ENCODE results near the gene PTPRN2.

Gene PTPRN2

DNA sequence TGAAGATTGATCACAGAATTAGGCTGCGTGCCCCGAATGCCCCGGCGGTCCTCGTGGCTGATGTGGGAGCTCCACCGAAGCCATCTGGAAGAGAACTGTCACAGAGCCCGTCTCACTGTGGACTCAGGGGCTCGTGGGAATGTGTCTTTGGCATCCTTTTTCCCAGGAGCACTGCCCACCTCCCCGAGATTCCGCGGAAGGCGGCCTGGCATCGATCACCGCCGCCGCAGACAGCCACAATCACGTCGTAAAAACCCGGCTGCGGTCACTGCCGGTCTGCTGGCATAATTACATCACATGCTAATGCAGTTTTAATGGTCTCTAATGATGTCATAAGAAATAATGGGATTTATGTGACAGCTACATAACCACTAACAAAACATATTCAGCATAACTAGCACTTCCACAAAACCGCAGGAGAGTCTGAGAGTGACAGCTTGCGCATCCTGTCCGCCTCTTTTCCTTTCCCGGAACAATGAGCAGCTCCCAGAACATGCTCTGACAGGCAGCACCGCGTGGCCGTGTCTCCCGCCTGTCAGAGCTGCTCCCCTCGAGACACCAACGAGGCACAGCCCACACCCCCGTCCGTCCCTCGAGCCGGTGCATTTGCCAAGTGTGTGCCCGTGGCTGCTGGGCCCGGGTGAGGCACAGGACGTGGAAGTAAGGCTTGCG, 490.0 kb downstream of the PTPRN2 start:
- peak; percentile 1 for DNase-seq

DNA sequence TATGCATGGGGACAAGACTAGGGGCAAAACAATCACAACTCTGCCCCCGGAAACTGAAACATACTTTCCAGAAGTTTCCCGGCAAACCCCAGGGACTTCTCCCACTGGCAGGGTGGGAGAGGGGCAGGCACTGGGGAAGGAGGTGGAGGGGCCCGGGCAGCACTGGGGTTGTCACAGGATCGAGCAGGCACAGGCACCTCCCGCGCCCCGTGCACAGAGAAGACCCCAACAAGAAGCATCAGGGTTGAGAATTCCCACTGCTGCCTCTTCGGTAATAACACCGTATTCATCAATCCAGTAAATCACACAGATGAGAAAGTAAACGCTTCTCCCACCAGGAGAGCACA, 490.5 kb downstream of the PTPRN2 start:
- no peak for DNase-seq

DNA sequence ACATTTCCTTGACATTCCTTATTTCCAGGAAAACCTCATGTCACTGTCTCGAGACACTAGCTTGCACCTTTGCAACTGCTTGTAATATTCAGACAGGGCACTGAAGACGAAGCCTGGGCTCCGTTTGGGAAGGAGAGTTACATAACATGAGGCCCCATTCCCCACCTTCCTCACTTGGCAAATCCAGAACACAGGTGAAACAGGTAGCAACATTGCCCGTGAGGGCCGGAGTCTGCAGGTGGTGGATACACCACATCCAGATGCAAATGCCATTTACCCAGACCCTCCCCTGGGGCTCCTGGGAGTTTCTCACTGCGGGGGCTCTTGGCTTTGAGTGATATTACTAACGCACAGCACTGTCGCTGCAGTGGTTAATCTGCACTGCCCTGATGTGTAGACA, 491.0 kb downstream of the PTPRN2 start:
- DNase-seq = no peak

DNA sequence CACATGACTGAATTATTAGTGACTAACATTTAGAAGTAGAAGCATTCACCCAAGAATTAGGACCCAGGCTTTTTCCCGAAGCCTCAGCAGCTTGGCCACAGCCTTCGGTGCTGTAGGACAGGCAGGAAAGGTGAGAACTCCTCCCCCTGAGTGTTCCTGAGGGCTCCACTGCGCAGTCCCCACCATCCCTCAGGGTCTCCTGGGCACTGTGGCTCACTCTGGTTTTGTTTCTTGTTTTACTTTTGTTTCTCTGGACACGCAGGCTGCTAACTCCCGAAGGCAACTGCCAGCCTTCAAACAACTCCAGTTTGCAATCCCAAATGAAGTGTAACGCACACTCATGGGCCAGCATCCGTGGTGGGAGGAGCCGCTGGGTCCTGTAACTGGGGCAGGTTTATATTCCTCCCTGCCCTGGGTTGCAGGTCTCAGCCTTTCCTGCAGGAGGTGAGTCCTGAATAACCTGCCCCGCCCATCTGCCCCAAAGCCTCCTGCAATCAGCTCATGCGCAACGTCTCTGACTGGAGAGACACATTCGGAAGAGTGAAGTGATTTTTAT, 492.9 kb downstream of the PTPRN2 start:
- no peak for DNase-seq

DNA sequence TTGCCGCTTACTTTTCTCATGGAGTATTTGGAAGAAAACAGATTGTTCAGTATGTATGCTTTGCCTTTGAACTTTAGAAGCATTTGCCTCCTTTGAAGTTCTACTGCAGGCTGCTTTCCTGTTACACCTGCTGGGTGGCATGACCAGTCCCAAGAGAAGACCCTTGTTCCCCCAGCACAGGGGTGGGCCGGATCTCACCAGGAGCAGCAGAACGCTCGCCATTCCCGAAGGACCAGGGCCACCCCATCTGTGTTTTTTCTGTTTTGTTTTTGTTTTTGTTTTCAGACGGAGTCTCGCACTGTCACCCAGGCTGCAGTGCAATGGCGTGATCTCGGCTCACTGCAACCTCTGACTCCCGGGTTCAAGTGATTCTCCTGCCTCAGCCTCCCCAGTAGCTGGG, 493.6 kb downstream of the PTPRN2 start:
- no peak for DNase-seq

DNA sequence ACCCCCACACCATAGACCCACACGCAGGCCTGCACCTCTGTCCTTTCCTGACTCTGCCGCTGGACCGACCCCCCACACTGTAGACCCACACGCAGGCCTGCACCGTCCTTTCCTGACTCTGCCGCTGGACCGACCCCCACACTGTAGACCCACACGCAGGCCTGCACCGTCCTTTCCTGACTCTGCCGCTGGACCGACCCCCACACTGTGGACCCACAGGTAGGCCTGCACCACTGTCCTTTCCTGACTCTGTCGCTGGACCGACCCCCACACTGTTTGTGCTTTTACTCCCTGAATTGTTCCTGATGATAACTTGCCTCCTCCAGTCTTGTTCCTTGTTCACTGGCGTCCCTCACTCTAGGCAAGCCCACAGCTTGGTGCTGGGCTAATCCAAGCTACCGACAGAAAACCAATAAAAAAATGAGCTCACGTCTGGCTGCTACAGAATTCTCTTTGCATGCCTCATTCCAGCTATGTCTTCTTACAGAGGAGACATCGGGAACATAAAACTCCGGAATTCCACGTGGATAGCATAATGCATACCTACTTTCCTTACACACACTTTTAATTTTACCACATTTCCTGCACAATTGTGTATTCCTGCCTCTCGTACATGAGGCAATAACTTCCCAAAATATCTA, 494.3 kb downstream of the PTPRN2 start:
- no peak for DNase-seq

DNA sequence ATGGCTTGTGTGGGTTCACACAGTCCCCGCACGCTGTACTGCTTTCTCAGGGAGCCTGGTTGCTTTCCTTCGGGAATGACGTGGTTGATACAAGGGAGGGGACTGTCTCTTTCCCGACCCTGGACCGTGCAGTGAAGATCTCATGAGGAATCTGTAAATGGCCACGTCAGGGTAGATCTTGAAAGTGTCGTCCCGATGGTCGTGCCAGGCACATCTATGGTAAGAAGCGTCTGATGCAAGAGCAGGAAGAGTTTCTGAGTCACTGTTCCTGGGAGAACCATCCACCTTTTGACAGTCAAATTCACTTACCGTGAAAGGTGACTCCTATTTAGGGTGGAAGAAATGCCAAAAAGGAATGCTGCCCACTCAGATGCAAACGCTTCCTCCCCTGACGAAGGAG, 500.4 kb downstream of the PTPRN2 start:
- no peak for DNase-seq

DNA sequence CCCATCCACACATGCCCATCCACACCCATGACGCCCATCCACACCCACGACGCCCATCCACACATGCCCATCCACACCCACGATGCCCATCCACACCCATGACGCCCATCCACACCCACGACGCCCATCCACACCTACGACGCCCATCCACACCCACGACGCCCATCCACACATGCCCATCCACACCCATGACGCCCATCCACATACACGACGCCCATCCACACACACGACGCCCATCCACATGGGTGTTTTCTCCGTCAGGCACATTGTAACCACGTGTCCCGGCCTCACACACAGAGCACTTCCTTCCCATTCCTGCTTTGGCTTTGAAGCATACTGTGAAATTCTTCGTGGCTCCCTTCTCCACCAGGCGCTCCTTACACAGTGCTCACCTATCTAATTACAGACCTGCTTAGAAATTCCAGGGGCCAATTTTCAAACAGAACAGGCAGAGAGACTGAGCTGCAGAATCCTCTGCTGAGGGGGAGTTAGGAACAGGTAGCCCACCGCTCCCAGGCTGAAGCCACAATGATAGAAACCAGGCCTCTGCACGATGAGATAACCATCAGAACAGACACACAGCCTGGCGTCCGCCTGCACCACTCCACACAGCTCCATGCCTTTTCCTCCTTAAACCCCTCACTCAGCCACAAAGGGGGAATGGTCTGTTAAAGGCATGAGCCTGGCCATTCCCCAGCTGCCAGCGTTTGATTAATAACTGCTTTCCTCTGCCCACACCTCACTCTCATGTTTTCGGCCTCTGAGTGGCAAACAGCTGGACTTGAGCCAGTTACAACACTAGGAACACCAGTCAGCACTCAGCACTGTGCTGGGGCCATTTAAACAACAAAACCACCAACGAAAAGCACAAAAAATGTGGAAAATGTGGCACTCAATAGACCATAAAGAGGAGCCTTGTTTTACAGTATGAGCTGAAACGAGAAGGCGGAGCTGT, 501.6 kb downstream of the PTPRN2 start:
- no peak for DNase-seq

DNA sequence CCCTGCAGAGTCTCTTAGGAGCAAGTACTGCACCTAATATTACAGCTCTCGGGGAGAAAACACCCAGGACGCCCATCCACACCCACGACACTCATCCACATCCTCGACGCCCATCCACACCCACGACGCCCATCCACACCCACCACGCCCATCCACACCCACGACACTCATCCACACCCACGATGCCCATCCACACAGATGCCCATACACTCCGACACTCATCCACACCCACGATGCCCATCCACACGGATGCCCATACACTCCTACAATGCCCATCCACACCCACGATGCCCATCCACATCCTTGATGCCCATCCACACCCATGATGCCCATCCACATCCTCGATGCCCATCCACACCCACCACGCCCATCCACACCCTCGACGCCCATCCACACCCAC, 503.1 kb downstream of the PTPRN2 start:
- DNase-seq = no peak

DNA sequence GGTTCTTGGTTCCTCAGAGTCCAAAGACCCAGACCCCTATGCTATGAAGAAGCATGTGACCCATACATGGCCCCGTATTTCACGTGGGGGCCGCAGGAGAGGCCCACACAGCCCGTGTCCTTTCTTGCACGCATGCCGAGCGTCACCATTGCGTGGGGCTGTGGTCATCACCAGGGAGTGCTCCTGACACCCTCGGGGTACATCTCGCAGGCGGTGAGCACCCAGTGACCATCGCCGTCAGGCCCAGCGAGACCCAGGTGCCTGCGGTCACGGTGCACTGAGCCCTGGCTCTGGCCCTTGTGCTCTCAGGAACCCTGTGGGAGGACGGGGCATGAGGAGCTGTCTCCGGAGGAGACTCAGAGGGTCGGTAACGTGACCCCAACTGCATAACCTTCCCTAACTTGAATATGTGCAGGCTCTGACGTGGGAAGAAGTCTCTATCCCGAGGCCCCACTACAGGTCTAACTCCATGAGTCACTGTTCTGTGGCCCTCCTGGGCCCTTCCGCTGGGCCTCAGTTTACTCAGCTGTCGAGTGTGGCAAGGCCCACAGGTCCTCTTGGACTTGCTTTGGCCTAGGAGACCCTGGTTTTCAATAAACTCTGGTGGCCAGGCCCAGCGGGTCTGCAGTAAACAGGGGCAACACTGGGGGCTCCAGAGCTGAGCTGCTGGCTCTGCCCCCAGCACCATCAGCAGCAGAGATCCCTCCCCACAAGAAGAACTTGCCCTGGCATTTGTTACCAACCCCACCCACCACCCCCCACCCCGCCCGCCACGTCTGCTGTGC, 503.9 kb downstream of the PTPRN2 start:
- DNase-seq = no peak

DNA sequence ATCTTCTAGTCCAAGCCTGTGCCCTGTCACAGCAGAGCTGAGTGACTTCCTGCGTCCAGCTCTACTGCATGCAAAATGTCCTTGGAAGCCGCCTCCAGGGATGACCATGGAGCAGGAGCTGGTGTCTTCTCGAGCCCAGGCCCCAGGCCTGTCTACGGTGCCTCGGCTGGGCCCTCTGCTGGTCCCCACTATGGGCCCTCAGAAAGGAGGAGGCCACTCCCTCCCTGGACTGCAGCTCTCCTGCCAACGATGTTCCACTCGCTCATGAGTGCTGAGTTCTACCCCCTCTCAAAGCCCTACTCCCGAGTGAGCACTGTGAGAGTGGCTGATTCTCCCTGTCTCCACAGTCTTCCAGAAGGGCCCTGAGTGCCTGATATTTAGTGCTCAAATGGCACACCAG, 504.9 kb downstream of the PTPRN2 start:
- no peak for DNase-seq

DNA sequence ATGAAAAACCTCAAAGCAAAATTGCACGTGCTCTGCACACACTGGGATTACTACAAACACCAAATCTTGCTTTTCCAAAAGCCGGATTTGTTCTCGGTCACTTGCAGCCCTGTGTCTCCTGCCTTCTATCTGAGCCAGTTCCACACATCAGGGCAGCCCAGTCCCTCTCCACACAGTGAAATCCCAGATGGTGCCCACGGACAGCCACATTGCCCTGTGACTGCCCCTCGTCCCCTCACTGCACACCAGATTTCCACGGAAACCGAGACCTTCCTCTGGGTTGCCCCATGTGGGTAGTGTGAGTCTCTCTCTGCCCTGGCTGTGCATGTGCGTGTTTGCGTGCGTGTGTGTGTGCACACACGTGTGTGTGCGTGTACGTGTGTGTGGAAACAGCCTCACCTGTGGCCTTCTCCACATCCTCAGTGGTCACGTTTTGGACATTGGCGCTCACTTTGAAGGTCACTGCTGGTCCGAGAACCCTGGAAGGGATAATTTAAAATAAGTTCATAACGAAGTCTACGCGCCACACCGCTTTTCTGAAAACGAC, 506.7 kb downstream of the PTPRN2 start:
- no peak for DNase-seq

DNA sequence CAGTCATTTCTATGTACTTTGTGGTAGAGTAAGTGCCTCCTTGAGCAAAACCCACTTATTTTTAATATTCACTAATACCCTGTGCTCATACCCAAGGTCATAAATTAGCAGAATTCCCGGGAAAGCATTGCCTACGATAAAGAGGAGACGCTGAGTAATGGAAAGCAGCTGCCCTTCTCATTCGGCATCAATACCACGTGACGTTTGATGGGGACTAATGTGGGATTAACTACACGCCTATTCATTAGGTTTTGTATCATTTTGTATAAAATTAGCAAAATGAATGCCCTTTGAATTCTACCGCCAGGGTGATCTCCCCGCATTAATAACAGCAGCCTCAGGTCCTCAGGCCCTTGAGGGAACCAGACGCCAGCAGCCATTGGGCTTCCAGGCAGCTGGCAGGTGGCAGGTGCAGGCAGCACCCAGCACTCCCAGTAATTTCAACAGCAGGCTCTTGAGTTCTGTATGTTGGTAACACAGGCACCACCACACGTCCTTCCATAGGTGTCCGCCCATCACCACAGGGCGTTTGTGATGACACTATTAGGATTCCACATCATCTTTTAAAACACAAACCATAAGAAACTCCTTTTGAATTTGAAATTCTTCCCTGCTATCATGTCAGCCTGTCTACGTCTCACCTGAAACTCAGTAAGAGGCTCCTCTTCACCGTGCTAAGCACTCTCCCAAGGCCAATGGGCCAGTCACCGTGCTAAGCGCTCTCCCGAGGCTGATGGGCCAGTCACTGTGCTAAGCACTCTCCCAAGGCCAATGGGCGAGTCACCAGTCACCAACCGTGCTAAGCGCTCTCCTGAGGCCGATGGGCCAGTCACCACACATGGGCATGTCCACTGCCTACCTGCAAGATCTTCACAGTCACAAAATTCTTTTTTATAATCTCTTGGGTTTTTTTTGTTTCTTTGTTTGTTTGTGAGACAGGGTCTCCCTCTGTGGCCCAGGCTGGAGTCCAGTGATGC, 509.4 kb downstream of the PTPRN2 start:
- DNase-seq = no peak

DNA sequence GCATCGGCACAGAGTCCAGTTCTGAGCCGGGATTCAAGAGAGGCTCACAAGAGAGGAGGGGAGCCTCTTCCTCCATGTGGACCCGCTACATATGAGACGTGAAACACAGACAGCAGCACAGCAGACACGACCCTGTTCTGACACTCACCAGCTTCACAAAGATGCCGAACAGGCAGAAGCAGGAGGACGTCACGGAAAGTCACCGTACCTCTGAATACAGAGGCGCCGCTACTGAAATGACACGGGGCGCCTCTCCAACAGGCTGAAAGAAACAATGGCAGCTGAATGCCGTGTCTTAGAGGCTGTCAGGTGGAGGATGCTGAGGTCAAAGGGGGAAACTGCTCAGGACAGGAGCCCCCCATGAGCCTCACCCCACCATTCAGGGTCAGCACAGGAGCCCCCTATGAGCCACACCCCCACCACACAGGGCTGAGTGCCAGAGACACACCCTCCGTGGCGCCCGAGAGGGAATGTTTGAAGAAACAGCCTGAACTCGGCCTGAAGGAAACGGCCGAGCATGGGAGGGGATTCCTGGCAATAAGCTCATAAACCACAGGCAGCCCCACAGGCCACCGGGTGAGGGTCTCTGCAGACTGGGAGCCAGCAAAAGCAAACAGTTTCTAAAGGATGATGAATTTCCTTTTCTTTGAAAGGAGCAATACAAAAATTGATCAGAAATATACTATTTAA, 510.3 kb downstream of the PTPRN2 start:
- no peak for DNase-seq

DNA sequence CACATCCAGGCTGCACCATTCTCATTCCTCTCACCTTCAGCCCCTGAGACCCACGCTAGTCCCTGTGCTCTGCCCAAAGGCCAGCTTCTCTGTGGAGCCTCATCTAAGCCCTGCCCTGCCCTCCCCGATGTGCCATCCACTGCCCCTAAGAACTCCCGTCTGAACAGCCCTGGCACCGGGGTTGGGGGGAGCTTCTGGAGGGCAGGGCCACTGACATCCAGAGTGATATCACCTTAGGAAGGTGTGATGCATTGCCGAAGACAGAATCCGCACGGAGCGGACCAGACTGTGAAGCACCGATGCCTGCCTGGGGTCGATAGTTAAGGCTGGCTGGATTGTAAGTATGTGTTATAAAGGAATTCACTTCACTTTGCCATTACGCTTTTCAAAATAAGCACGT, 511.0 kb downstream of the PTPRN2 start:
- DNase-seq = no peak

DNA sequence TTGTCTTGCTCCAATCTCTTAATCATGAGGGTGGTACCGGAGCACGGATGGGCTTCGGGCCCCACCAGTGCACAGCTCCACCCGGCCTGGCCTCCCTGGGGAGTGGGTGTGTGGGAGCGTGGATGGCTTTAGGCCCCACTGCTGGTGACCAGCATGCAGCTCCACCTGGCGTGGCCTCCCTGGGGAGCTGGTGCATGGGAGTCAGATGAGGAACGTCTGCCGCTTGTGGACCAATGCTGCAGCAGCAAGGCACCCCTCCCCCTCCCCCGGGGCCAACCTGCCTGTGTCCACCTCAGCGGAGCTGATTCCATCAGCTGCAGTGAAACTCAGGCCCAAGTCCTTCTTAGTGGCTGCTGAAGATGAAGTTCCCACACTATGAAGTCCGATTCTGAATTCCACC, 511.4 kb downstream of the PTPRN2 start:
- DNase-seq = no peak

DNA sequence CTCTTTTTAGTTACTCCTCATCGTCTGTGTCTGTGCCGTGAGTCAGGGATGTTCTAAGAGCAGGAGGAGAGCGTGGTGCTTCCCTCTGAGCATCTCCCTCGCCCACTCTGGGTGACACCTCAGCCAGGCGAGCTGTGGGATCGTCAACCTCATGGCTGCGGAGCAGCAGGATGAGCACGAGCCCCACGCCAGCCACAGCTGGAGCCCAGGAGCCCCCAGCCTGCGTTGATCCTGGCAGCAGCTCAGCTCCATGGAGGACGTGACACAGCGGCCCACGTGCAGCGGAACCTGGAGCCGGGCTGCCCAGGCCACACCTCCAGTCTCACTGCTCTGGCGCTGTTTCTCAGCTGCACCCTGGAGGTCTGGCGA, 512.0 kb downstream of the PTPRN2 start:
- no peak for DNase-seq

DNA sequence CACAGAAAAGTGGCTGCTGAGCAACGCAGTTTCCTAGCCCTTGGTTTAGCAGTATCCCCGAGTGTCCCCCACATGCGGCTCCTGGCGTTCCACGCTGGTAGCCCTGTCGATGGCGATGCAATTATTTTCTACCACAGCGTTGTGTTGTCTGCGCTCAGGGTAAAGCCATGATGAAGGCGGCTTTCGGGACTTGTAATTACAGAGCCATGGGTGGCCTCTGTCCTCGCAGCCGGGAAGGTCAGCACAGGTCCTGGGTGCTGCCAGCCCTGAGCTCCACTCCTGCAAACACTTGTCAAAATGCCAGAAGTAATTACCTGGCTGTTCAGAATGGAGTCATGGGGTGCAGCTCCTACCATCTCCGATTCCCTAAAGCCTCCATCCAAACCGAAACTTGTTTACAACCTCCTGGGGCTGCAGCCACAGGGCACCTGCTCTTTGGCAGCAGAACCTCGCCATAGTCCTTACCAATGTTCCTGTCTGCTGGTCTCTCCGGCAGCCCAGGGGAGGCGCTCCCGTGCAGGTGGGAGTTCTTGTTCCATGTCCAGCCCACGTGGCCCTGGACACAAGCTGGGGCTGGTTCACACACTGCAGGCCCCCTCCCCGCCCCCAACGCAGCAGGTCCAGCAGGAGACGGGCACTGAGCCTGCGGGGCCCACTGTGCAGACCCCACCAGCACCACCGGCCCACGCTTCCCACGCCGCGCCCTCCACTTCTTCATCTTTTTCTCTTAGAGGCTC, 512.6 kb downstream of the PTPRN2 start:
- no peak for DNase-seq

DNA sequence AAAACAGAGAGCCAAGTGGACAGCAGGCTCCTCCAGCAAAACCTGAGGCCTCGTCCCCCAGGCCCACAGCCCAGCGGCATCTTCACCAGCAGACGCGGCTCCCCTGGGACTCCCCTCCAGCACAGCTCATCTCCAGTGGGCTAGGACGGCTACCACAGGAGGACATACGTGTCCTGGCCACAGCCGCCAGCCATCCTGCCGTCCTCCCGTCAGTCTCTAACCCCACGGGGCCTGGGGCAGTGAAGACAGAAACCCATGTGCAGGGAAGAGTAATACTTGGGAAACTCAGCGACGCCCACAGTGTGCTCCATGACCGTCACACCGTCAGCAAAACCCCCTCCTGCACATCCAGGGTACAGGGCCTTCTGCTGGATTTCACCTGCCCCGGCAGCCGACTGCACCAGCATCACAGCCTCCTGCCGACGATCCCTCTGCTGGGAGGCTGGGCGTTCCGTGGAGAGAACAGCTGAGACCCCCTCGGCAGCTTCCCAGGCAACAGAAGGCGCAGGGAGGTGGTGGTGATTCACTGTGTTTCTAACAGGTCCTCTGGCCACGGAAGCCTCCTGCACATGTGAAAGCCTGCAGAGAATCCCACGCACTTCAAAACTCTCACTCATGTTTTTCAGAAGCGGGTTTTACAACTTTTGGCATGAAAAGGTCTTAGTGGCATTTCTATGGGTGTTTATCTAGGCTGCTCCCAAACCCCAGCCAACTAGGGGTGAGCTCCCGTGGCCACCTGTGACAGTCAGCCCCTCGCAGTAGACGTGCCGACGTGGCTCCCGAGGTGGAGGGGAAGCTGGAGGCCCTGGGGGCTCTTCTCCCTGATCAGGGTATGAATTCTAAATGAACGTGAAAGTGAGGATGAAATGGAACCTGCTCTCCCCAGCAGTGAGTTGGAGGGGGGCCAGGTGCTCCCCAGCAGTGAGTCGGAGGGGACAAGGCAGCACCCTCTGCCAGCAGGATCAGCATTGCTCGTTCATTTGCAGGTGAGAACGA, 513.5 kb downstream of the PTPRN2 start:
- no peak for DNase-seq
